Measurements from ENCODE around the gene ZNF350. TPM values are rescaled to one million over a fixed set of nuclear protein-coding genes. Genes with fewer than 3 reads are reported as not detected.
A peak's percentile ranks its signal among the peaks of the same experiment; 100 is the strongest.

Gene ZNF350
- polyA plus RNA-seq, 1 of the 3 experiments (the other 2 are of a cell fraction): 3.4 TPM

- TF ChIP-seq TEAD4 (IDR thresholded peaks at IDR 0.05; ENCODE audit: borderline replicate concordance, insufficient read depth) (0 out of 2 replicates have a peak, but pooled peaks have one; percentile 17), ZBTB33 (IDR thresholded peaks at IDR 0.05; ENCODE audit: borderline replicate concordance, low read depth) (peak; percentile 49; the same call in 1 of the 2 replicates), CHD2 (IDR thresholded peaks at IDR 0.05; ENCODE audit: low read length, partially characterized antibody) (peak; percentile 87), REST (IDR thresholded peaks at IDR 0.05; ENCODE audit: low read depth, low read length) (peak; percentile 62), MEF2A (IDR thresholded peaks at IDR 0.05; ENCODE audit: borderline replicate concordance, low read depth) (no peak)
Observed at GRCh38 chr19:51986309-51987291, at the start of gene ZNF350 (continued).

- peaks cover 76% of the 10 kb centered on the region for H3K9me3 ChIP-seq
- no peak overlapping the region for H3K4me2 ChIP-seq
- peak overlapping the region in 1 of 2 experiments; percentile 21; a peak in 1 of 4 replicates for H3K4me3 ChIP-seq (ENCODE audit: low read depth in 2 of 2, low read length in 1 of 2)
- H2AFZ ChIP-seq (ENCODE audit: low read depth): no peak overlapping the region
- WGBS (ENCODE audit: low lambda C conversion rate): 94% methylated on average over 12 of the region's 12 CpGs
- H3K27me3 ChIP-seq (ENCODE audit: insufficient read depth): no peaks in the 10 kb centered on the region
- peaks cover 16% of the 10 kb centered on the region for H3F3A ChIP-seq (replicated peaks; ENCODE audit: insufficient read depth)
- no peaks in the 10 kb centered on the region for H4K20me1 ChIP-seq (ENCODE audit: insufficient read depth)
- H3K4me1 ChIP-seq (ENCODE audit: control insufficient read depth in 1 of 2, insufficient read depth in 2 of 2, low read depth in 1 of 2, low read length in 1 of 2): no peaks in the 10 kb centered on the region; a peak in 1 of 4 replicates
- no peak overlapping the region for H3K27ac ChIP-seq (ENCODE audit: low read depth in 2 of 2, low read length in 1 of 2)
- ChIA-PET CTCF (no interaction called here), POLR2A (no interaction called here)
- TF ChIP-seq MXI1 (IDR thresholded peaks at IDR 0.05; ENCODE audit: low read depth, low read length) (no peak), USF1 (IDR thresholded peaks at IDR 0.05; ENCODE audit: borderline replicate concordance, low read depth) (no peak)
- H3K9ac ChIP-seq: no peak overlapping the region
- H3K36me3 ChIP-seq (replicated peaks in 1 of 2; ENCODE audit: control insufficient read depth in 1 of 2, insufficient read depth in 2 of 2, low read length in 1 of 2): peaks cover 48 to 73% of the 10 kb centered on the region in 2 experiments
- no peak for DNase-seq
- no peaks in the 10 kb centered on the region for H3K79me2 ChIP-seq (ENCODE audit: insufficient read depth)
- no peaks in the 10 kb centered on the region for H3K9me2 ChIP-seq
Observed at GRCh38 chr19:52034051-52034728, 47.5 kb upstream of the ZNF350 start.
